GM23338 (cell line): ENCODE measurements around the gene GPR158. TPM values are rescaled to one million over a fixed set of nuclear protein-coding genes. Genes with fewer than 3 reads are reported as not detected.

Source experiments
- ATAC-seq: fragments of 200-7000 bp; cut with Tn5 transposase; 3 replicates; pipeline ENCODE4 v1.9.1; 2020
- DNase-seq: peaks from one replicate; pipeline ENCODE4 v3.0.0-alpha.2; 2015; ENCODE audit warnings: low spot score
- H2AFZ ChIP-seq: fragments of 200-600 bp; sonication (generic); 2 replicates; pipeline ENCODE4 v1.8.0; 2016; ENCODE audit warnings: antibody characterized with exemption, mild to moderate bottlenecking, moderate library complexity
- H3F3A ChIP-seq: fragments of 200-600 bp; sonication (generic); replicated peaks from 2 replicates; pipeline ENCODE4 v1.8.0; 2017; ENCODE audit warnings: antibody characterized with exemption, mixed run types, low read depth
- H3K27ac ChIP-seq: fragments of 200-600 bp; sonication (generic); 2 replicates; pipeline ENCODE4 v1.6.1; 2016; ENCODE audit warnings: low read depth
- H3K27me3 ChIP-seq: fragments of 200-600 bp; sonication (generic); 2 replicates; pipeline ENCODE4 v1.8.0; 2016; ENCODE audit warnings: mild to moderate bottlenecking, mixed run types, moderate library complexity; ENCODE audit not compliant: insufficient read depth
- H3K36me3 ChIP-seq: fragments of 200-600 bp; sonication (generic); 2 replicates; pipeline ENCODE4 v1.8.0; 2016; ENCODE audit warnings: mild to moderate bottlenecking; ENCODE audit not compliant: insufficient read depth
- H3K4me1 ChIP-seq: fragments of 200-600 bp; sonication (generic); 2 replicates; pipeline ENCODE4 v1.8.0; 2016; ENCODE audit warnings: mild to moderate bottlenecking, moderate library complexity; ENCODE audit not compliant: insufficient read depth
- H3K4me2 ChIP-seq: fragments of 200-600 bp; sonication (generic); 2 replicates; pipeline ENCODE4 v1.7.1; 2017; ENCODE audit warnings: mixed run types
- H3K4me3 ChIP-seq: fragments of 200-600 bp; sonication (generic); 2 replicates; pipeline ENCODE4 v1.6.1; 2016; ENCODE audit warnings: mixed run types
- H3K79me2 ChIP-seq: fragments of 200-600 bp; sonication (generic); replicated peaks from 2 replicates; pipeline ENCODE4 v1.8.0; 2017; ENCODE audit warnings: mild to moderate bottlenecking; ENCODE audit not compliant: insufficient read depth
- H3K9me2 ChIP-seq: fragments of 200-600 bp; sonication (generic); 2 replicates; pipeline ENCODE4 v1.8.0; 2017; ENCODE audit not compliant: insufficient read depth
- H4K20me1 ChIP-seq: fragments of 200-600 bp; sonication (generic); replicated peaks from 2 replicates; pipeline ENCODE4 v1.8.0; 2017; ENCODE audit warnings: mild to moderate bottlenecking; ENCODE audit not compliant: insufficient read depth
- H3K27ac Mint-ChIP-seq: 2 replicates; pipeline ENCODE4 v1.8.0; 2020; ENCODE audit warnings: inconsistent platforms, mild to moderate bottlenecking, moderate library complexity, mixed read lengths
- H3K27me3 Mint-ChIP-seq: 3 replicates; pipeline ENCODE4 v1.8.0; 2022; ENCODE audit warnings: low read depth, mild to moderate bottlenecking, moderate library complexity, mixed read lengths, inconsistent platforms; ENCODE audit not compliant: insufficient read depth, poor library complexity
- H3K36me3 Mint-ChIP-seq: 3 replicates; pipeline ENCODE4 v1.8.0; 2021; ENCODE audit warnings: low read depth, mild to moderate bottlenecking, inconsistent platforms, moderate library complexity, mixed read lengths
- H3K4me1 Mint-ChIP-seq: 3 replicates; pipeline ENCODE4 v1.8.0; 2020; ENCODE audit warnings: mild to moderate bottlenecking, inconsistent platforms, mixed read lengths
- H3K4me3 Mint-ChIP-seq: 3 replicates; pipeline ENCODE4 v1.8.0; 2021; ENCODE audit warnings: moderate library complexity, mild to moderate bottlenecking, inconsistent platforms, mixed read lengths
- H3K9me3 Mint-ChIP-seq: 3 replicates; pipeline ENCODE4 v1.8.0; 2020; ENCODE audit warnings: moderate library complexity, mild to moderate bottlenecking, inconsistent platforms, mixed read lengths
- CREB1 ChIP-seq: fragments of 250-450 bp; sonication (Bioruptor Pico); IDR thresholded peaks from 2 replicates; pipeline ENCODE4 v1.5.0; 2020; ENCODE audit warnings: low read depth, mild to moderate bottlenecking, moderate library complexity
- EZH2 ChIP-seq: fragments of 200-600 bp; sonication (generic); IDR thresholded peaks from one replicate; pipeline ENCODE4 v1.8.0; 2017; ENCODE audit warnings: antibody characterized with exemption, mild to moderate bottlenecking, low read depth; ENCODE audit not compliant: unreplicated experiment
- NANOG ChIP-seq: IDR thresholded peaks from 2 replicates; pipeline ENCODE4 v1.6.1; 2016; ENCODE audit warnings: antibody characterized with exemption, borderline replicate concordance
- polyA plus RNA-seq: library from polyadenylated mRNA; unstranded; fragments of >200 nt; fragmentation: Nextera tagmentation; extraction: Ambion mirVana; gene quantifications from 2 replicates; pipeline ENCODE4 v1.2.1, GENCODE V29; 2016
- total RNA-seq: library from RNA; depleted of rRNA; stranded (reverse); fragments of >200 nt; shearing (Covaris generic); gene quantifications from 2 replicates; pipeline ENCODE4 v1.2.3, GENCODE V29; 2014
- TF ChIP-seq, protein P1 (sequence below): fragments of 250-450 bp; sonication (Bioruptor Pico); IDR thresholded peaks from 2 replicates; pipeline ENCODE4 v1.5.0; 2020; ENCODE audit warnings: mild to moderate bottlenecking, moderate library complexity
- TF ChIP-seq, protein P2 (sequence below): IDR thresholded peaks from one replicate; pipeline ENCODE4 v1.6.1; 2018; ENCODE audit warnings: antibody characterized with exemption; ENCODE audit not compliant: unreplicated experiment

GPR158 gene
- total and polyA plus RNA-seq, 2 experiments from 2014 or later = 0.13 to 1.5 TPM

DNA sequence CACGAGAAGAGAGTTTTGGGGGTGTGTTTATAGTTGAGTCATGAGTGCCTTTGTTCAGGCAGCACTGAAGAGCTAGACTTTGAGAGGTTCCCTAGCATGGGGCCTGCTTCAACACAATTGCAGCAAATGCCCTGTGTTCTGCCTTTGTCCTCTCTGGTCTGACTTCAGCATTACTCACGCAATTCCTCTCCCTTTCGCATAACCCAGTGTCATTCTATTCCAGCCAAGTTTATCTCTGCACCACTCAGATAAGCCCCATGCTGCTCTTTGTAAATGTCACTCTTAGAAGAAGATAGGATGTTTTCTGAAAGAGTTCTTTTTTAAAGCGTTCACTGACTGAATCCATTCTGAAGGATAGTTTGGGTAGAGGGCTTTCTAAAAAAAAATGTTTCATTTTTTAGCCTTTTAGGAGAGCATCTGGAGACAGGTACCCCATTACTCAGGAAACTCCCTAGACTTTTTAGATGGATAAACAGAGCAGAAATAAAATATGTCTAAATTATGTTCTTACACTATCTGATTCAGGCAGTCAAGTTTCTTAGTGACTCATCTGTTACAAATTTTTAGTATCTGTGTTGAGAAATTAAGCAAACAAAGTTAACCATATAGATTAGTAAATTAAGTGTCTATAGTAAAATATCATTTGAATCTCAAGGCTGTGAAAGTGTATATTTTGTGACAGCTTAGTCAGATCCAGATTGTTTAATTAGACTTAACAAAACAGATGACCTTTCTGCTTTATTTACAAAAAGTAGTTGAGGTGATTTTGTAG lies 318.5 kb downstream of the GPR158 start:
- no peaks in the 10 kb centered on the region for H3K79me2 ChIP-seq
- peaks cover 2% of the 10 kb centered on the region for H3K27me3 Mint-ChIP-seq
- no peaks in the 10 kb centered on the region for H3K9me3 Mint-ChIP-seq
- no peaks in the 10 kb centered on the region for H3K27me3 ChIP-seq
- ATAC-seq (peak; percentile 100), DNase-seq (peak; percentile 91)
- peak overlapping the region; percentile 93 for H3K27ac Mint-ChIP-seq
- H2AFZ ChIP-seq = no peak overlapping the region
- H3K36me3 ChIP-seq = no peaks in the 10 kb centered on the region
- H3K9me2 ChIP-seq = no peaks in the 10 kb centered on the region
- no peaks in the 10 kb centered on the region for H3K36me3 Mint-ChIP-seq
- H3K4me3 Mint-ChIP-seq = peak overlapping the region; percentile 30; the same call in 1 of the 3 replicates
- peak overlapping the region; percentile 12; the same call in 1 of the 2 replicates for H3K4me2 ChIP-seq
- no peaks in the 10 kb centered on the region for H3F3A ChIP-seq
- TF ChIP-seq, protein P1, sequence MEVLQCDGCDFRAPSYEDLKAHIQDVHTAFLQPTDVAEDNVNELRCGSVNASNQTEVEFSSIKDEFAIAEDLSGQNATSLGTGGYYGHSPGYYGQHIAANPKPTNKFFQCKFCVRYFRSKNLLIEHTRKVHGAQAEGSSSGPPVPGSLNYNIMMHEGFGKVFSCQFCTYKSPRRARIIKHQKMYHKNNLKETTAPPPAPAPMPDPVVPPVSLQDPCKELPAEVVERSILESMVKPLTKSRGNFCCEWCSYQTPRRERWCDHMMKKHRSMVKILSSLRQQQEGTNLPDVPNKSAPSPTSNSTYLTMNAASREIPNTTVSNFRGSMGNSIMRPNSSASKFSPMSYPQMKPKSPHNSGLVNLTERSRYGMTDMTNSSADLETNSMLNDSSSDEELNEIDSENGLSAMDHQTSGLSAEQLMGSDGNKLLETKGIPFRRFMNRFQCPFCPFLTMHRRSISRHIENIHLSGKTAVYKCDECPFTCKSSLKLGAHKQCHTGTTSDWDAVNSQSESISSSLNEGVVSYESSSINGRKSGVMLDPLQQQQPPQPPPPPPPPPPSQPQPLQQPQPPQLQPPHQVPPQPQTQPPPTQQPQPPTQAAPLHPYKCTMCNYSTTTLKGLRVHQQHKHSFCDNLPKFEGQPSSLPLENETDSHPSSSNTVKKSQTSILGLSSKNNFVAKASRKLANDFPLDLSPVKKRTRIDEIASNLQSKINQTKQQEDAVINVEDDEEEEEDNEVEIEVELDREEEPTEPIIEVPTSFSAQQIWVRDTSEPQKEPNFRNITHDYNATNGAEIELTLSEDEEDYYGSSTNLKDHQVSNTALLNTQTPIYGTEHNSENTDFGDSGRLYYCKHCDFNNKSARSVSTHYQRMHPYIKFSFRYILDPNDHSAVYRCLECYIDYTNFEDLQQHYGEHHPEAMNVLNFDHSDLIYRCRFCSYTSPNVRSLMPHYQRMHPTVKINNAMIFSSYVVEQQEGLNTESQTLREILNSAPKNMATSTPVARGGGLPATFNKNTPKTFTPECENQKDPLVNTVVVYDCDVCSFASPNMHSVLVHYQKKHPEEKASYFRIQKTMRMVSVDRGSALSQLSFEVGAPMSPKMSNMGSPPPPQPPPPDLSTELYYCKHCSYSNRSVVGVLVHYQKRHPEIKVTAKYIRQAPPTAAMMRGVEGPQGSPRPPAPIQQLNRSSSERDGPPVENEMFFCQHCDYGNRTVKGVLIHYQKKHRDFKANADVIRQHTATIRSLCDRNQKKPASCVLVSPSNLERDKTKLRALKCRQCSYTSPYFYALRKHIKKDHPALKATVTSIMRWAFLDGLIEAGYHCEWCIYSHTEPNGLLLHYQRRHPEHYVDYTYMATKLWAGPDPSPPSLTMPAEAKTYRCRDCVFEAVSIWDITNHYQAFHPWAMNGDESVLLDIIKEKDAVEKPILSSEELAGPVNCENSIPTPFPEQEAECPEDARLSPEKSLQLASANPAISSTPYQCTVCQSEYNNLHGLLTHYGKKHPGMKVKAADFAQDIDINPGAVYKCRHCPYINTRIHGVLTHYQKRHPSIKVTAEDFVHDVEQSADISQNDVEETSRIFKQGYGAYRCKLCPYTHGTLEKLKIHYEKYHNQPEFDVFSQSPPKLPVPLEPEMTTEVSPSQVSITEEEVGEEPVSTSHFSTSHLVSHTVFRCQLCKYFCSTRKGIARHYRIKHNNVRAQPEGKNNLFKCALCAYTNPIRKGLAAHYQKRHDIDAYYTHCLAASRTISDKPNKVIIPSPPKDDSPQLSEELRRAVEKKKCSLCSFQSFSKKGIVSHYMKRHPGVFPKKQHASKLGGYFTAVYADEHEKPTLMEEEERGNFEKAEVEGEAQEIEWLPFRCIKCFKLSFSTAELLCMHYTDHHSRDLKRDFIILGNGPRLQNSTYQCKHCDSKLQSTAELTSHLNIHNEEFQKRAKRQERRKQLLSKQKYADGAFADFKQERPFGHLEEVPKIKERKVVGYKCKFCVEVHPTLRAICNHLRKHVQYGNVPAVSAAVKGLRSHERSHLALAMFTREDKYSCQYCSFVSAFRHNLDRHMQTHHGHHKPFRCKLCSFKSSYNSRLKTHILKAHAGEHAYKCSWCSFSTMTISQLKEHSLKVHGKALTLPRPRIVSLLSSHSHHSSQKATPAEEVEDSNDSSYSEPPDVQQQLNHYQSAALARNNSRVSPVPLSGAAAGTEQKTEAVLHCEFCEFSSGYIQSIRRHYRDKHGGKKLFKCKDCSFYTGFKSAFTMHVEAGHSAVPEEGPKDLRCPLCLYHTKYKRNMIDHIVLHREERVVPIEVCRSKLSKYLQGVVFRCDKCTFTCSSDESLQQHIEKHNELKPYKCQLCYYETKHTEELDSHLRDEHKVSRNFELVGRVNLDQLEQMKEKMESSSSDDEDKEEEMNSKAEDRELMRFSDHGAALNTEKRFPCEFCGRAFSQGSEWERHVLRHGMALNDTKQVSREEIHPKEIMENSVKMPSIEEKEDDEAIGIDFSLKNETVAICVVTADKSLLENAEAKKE = peak; percentile 84; the same call in 1 of the 2 replicates
- TF ChIP-seq EZH2 (no peak), NANOG (no peak; the same call in none of the 2 replicates), CREB1 (CRISPR knock-in tag) (peak; percentile 59)
- TF ChIP-seq, protein P2, sequence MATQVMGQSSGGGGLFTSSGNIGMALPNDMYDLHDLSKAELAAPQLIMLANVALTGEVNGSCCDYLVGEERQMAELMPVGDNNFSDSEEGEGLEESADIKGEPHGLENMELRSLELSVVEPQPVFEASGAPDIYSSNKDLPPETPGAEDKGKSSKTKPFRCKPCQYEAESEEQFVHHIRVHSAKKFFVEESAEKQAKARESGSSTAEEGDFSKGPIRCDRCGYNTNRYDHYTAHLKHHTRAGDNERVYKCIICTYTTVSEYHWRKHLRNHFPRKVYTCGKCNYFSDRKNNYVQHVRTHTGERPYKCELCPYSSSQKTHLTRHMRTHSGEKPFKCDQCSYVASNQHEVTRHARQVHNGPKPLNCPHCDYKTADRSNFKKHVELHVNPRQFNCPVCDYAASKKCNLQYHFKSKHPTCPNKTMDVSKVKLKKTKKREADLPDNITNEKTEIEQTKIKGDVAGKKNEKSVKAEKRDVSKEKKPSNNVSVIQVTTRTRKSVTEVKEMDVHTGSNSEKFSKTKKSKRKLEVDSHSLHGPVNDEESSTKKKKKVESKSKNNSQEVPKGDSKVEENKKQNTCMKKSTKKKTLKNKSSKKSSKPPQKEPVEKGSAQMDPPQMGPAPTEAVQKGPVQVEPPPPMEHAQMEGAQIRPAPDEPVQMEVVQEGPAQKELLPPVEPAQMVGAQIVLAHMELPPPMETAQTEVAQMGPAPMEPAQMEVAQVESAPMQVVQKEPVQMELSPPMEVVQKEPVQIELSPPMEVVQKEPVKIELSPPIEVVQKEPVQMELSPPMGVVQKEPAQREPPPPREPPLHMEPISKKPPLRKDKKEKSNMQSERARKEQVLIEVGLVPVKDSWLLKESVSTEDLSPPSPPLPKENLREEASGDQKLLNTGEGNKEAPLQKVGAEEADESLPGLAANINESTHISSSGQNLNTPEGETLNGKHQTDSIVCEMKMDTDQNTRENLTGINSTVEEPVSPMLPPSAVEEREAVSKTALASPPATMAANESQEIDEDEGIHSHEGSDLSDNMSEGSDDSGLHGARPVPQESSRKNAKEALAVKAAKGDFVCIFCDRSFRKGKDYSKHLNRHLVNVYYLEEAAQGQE = no peak
- H4K20me1 ChIP-seq = no peaks in the 10 kb centered on the region
- peak overlapping the region; percentile 67 for H3K27ac ChIP-seq
- peaks cover 13% of the 10 kb centered on the region for H3K4me1 ChIP-seq
- peaks cover 39% of the 10 kb centered on the region for H3K4me1 Mint-ChIP-seq
- no peak overlapping the region for H3K4me3 ChIP-seq
